HT-29 (cell line): Measurements from ENCODE around the gene ATIC. TPM values are rescaled to one million over a fixed set of nuclear protein-coding genes. Genes with fewer than 3 reads are reported as not detected.

Experiments used
- DNase-seq: peaks from one replicate; pipeline ENCODE4 v3.0.0-alpha.2; 2015; ENCODE audit warnings: low spot score
- total RNA-seq: library from RNA; depleted of rRNA; stranded (reverse); fragments of >200 nt; shearing (Covaris generic); gene quantifications from 2 replicates; pipeline ENCODE4 v1.2.3, GENCODE V29; 2014

ATIC gene
- total RNA-seq, 1 experiment from 2014 or later: 15.4 TPM

- DNase-seq: no peak
Measured at GRCh38 chr2:215374642-215375466, 63.0 kb downstream of the ATIC start.

- no peak for DNase-seq
Measured at GRCh38 chr2:215375467-215375830, 63.6 kb downstream of the ATIC start.

- DNase-seq: no peak
Measured at GRCh38 chr2:215376103-215376780, 64.4 kb downstream of the ATIC start.

- no peak for DNase-seq
Measured at GRCh38 chr2:215377283-215377682, 65.4 kb downstream of the ATIC start.

GRCh38 chr2:215378045-215378444 is 66.2 kb downstream of the ATIC start:
- DNase-seq: no peak

- no peak for DNase-seq
Measured at GRCh38 chr2:215379039-215379438, 67.2 kb downstream of the ATIC start.

GRCh38 chr2:215379948-215380347 is 68.1 kb downstream of the ATIC start:
- DNase-seq: no peak

- DNase-seq: no peak
Measured at GRCh38 chr2:215380699-215381098, 68.8 kb downstream of the ATIC start.

- DNase-seq: no peak
Measured at GRCh38 chr2:215382011-215382410, 70.2 kb downstream of the ATIC start.

- no peak for DNase-seq
Measured at GRCh38 chr2:215382480-215382879, 70.6 kb downstream of the ATIC start.

- no peak for DNase-seq
Measured at GRCh38 chr2:215383652-215384279, 71.9 kb downstream of the ATIC start.

GRCh38 chr2:215384710-215385109 is 72.9 kb downstream of the ATIC start:
- no peak for DNase-seq

- no peak for DNase-seq
Measured at GRCh38 chr2:215386566-215386965, 74.7 kb downstream of the ATIC start.

- DNase-seq: no peak
Measured at GRCh38 chr2:215388002-215388728, 76.3 kb downstream of the ATIC start.

- no peak for DNase-seq
Measured at GRCh38 chr2:215390550-215390913, 78.7 kb downstream of the ATIC start.

GRCh38 chr2:215391531-215391930 is 79.7 kb downstream of the ATIC start:
- DNase-seq: peak; percentile 7

- no peak for DNase-seq
Measured at GRCh38 chr2:215392164-215392563, 80.3 kb downstream of the ATIC start.

GRCh38 chr2:215392687-215393270 is 80.9 kb downstream of the ATIC start:
- DNase-seq: no peak

GRCh38 chr2:215394102-215394805 is 82.4 kb downstream of the ATIC start:
- DNase-seq: no peak

- DNase-seq: no peak
Measured at GRCh38 chr2:215395687-215396460, 84.0 kb downstream of the ATIC start.
